Testis (tissue), 3 donors: ENCODE data around the gene CENPP. TPM values are rescaled to one million over a fixed set of nuclear protein-coding genes. Genes with fewer than 3 reads are reported as not detected.

Source experiments
- DNase-seq: peaks from one replicate; pipeline ENCODE4 v3.0.0-alpha.2; 2019
- H3K27ac ChIP-seq, 2 donors: fragments of 200-600 bp; sonication (generic); one replicate each; pipeline ENCODE4 v1.5.1; 2019
- H3K27me3 ChIP-seq: fragments of 200-600 bp; sonication (generic); one replicate; pipeline ENCODE4 v1.5.1; 2019
- H3K36me3 ChIP-seq: fragments of 200-600 bp; sonication (generic); one replicate; pipeline ENCODE4 v1.5.1; 2017; ENCODE audit warnings: low read depth; ENCODE audit errors: missing control alignments
- H3K4me1 ChIP-seq: fragments of 200-600 bp; sonication (generic); one replicate; pipeline ENCODE4 v1.5.1; 2019
- H3K4me3 ChIP-seq, 2 donors: fragments of 200-600 bp; sonication (generic); one replicate each; pipeline ENCODE4 v1.5.1; 2017 to 2019
- H3K9me3 ChIP-seq: fragments of 200-600 bp; sonication (generic); one replicate; pipeline ENCODE4 v1.5.1; 2017
- POLR2A ChIP-seq: fragments of 450-650 bp; IDR thresholded peaks from one replicate; pipeline ENCODE4 v1.6.1; 2017; ENCODE audit warnings: antibody characterized with exemption, mild to moderate bottlenecking, moderate library complexity
- WGBS, 2 donors: methylation state at CpG; one replicate each; pipeline ENCODE4 v1.1.5; 2018; 5-methylcytosine and 5-hydroxymethylcytosine counted together
- intact Hi-C: fragments of 100-400 bp; cut with DNase I; formaldehyde crosslinking; loops from one replicate; pipeline ENCODE4 v1.15.1; 2023; ENCODE audit warnings: low total_unique reads
- polyA plus RNA-seq: library from polyadenylated mRNA; stranded (reverse); fragments of 350-450 nt; fragmentation: Illumina TruSeq; extraction: RNeasy Lipid Tissue Mini Kit (QIAGEN cat#74804); gene quantifications from one replicate; pipeline ENCODE4 v1.2.3, GENCODE V29; 2014; ENCODE audit warnings: low read depth, low replicate concordance; ENCODE audit not compliant: insufficient read depth
- total RNA-seq, 2 donors: library from RNA; depleted of rRNA; stranded (reverse); fragments of >200 nt; gene quantifications; one replicate each; pipeline ENCODE4 v1.2.3, GENCODE V29; 2016
- TF ChIP-seq, protein P1 (sequence below), 3 experiments: fragments of 450-650 bp in 2 of 3; fragments of 200-600 bp in 1 of 3; sonication (generic) in 1 of 3; IDR thresholded peaks; one replicate each; pipeline ENCODE4 v1.5.1; 2016 to 2019; ENCODE audit warnings: antibody characterized with exemption in 3 of 3, mild to moderate bottlenecking in 2 of 3, moderate library complexity in 1 of 3

The CENPP gene
- total and polyA plus RNA-seq, 3 donors from 2014 or later = 8.1 to 12.1 (median 9.6) TPM

DNA sequence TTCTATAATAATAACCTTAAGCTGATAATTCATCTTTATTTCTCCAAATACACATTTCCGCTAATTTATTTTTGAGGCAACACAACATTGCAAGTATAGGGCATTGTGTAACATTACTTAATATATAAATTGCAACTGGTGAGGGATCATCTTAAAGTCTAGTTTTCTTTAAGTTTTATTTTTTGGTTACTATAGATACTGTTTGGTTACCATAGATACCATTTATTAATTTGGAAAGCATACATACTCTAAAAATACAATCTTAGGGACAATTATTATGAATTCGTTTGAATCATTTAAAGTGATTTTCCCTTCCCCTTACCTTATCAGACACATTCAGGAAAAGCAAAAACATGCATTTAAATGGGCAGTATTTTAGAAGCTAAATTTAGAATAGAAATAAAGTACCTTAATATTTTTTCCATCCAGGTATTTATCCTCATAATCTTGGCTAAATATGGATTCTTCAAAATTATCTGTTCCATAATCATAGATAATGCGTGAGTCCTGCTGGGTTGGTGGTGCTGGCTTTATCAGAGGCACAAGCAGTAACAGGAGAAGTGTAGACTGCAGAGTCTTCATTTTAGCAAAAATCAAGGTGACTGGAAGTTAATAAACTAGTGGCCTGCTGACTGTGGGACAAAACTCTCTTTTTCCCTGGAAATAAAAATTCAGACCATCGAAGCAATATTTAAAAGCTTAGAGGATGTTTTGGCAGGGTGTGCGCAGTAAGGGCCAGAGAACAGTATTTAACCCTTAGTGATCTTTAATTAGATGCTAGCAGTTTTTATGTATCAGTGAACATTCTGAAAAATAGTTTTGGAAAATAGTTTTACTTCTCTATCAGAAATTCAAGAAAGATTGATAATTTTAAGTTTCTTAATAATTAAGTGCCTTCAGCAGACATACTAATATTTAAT, 77.3 kb downstream of the CENPP start:
- H3K27ac ChIP-seq = peak overlapping the region in 1 of 2 donors; percentile 27
- peak overlapping the region; percentile 1 to 20 for H3K4me3 ChIP-seq

DNA sequence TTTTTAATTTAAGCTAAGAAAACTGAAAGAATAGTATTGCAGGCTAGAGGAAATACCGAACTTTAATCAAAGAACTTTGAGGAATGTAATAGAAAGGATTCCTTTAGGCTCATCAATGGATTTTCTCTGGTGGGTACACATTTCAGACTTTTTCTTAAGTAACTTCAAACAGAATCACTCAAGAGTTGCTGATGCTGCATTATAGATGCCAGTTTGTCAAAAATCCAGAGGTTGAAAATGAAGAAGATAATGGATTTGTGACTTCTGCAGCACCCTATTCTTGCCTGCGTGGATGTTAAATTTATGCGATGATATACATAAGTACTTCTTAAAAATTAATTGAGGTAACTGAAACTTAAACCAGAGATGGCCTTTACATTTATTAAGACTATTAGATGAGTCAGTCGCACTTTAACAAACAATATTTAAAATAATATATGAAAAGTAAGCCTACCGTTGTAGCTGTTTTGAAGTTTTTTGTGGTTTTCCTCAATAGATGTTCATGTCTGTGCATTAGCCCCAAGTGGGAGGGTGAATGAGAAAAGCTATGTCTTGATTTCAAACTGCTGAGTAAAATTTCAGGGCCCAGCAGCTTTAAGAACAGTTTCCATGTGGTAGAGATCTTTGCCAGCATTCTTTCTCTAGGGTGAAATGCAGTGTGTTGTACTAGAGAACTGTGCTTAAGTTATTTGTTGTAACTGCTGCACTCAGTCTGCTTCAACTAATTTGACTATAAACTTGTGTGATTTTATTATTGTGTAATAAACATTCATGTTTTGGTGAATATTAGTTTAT, 78.5 kb downstream of the CENPP start, which contains the start of gene OGN:
Gene OGN (minus strand): TSS at position 537 of the 795 bp plus-strand sequence. CDS start 1,171 bp downstream, outside the sequence.
- Histone ChIP-seq H3K27me3 (no peaks in the 10 kb centered on the region), H3K36me3 (no peaks in the 10 kb centered on the region), H3K4me1 (peaks cover 9% of the 10 kb centered on the region), H3K27ac (peak within 1 kb of the TSS; percentile 12 to 27), H3K9me3 (no peaks in the 10 kb centered on the region), H3K4me3 (peak within 1 kb of the TSS; percentile 18 to 20)
- WGBS, 2 donors = 55 to 66% methylated on average over 5 of the region's 5 CpGs
- TF ChIP-seq POLR2A = no peak
- TF ChIP-seq, protein P1, sequence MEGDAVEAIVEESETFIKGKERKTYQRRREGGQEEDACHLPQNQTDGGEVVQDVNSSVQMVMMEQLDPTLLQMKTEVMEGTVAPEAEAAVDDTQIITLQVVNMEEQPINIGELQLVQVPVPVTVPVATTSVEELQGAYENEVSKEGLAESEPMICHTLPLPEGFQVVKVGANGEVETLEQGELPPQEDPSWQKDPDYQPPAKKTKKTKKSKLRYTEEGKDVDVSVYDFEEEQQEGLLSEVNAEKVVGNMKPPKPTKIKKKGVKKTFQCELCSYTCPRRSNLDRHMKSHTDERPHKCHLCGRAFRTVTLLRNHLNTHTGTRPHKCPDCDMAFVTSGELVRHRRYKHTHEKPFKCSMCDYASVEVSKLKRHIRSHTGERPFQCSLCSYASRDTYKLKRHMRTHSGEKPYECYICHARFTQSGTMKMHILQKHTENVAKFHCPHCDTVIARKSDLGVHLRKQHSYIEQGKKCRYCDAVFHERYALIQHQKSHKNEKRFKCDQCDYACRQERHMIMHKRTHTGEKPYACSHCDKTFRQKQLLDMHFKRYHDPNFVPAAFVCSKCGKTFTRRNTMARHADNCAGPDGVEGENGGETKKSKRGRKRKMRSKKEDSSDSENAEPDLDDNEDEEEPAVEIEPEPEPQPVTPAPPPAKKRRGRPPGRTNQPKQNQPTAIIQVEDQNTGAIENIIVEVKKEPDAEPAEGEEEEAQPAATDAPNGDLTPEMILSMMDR (IDR thresholded peaks at IDR 0.05) = no peak
- DNase-seq = no peak
- intact Hi-C loops = no loop called here

More for the DNA sequence above, 77.3 kb downstream of the CENPP start:
- TF ChIP-seq POLR2A = no peak
- TF ChIP-seq, protein P1 (IDR thresholded peaks at IDR 0.05) = no peak
- no peaks in the 10 kb centered on the region for H3K27me3 ChIP-seq
- H3K9me3 ChIP-seq = no peaks in the 10 kb centered on the region
- intact Hi-C loops = no loop called here
- H3K36me3 ChIP-seq = no peaks in the 10 kb centered on the region
- peaks cover 9% of the 10 kb centered on the region for H3K4me1 ChIP-seq
- WGBS, 2 donors = 59 to 63% methylated on average over 5 of the region's 5 CpGs
- no peak for DNase-seq

DNA sequence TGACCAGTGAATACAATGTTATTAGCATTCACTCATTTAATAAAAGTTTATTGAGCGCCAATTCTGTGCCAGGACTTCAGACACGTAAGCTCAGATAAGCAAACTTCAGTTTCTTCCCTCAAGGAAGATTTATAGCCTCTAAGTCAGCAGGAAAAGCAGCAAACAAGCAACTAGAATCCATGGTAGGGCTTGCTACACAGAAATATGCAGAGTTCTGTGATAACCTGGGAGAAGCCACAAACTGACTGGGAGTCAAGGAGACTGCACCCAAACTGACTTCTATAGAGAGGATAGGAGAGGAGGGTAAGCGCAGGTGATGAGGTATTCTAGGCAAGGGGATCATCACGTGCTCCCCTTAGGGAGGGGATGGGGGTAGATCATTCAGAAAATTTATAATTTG, 80.1 kb downstream of the CENPP start:
- Histone ChIP-seq H3K36me3 (no peaks in the 10 kb centered on the region), H3K27ac (no peak overlapping the region), H3K9me3 (no peaks in the 10 kb centered on the region), H3K27me3 (no peaks in the 10 kb centered on the region), H3K4me3 (no peak overlapping the region), H3K4me1 (peaks cover 9% of the 10 kb centered on the region)
- TF ChIP-seq, protein P1 (IDR thresholded peaks at IDR 0.05) = no peak
- TF ChIP-seq POLR2A = no peak
- WGBS, 2 donors = 55 to 56% methylated on average over 4 of the region's 4 CpGs
- intact Hi-C loops = no loop called here
- no peak for DNase-seq

DNA sequence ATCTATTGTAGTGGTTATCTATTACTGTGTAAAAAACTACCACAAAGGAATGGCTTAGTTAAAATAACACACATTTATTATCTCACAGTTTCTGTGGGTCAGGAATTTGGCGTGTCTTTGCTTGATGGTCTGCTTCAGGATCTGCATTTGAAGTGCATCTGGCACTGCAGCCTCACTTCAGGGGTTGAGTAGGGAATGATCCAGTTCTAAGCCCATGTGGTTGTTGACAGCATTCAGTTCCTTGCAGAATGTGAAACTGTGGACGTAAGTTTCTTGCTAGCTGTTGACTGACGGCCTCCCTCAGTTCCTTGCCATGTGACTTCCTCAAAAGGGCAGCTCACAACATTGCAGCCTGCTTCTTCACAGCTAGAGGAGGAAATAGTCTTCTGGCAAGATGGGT, 80.7 kb downstream of the CENPP start:
- H3K4me1 ChIP-seq = peaks cover 9% of the 10 kb centered on the region
- WGBS, 2 donors = 34 to 39% methylated on average over 3 of the region's 3 CpGs
- TF ChIP-seq, protein P1 (IDR thresholded peaks at IDR 0.05) = no peak
- TF ChIP-seq POLR2A = no peak
- H3K36me3 ChIP-seq = no peaks in the 10 kb centered on the region
- H3K27ac ChIP-seq = peak overlapping the region in 1 of 2 donors; percentile 51
- peak; percentile 37 for DNase-seq
- no peaks in the 10 kb centered on the region for H3K27me3 ChIP-seq
- H3K9me3 ChIP-seq = no peaks in the 10 kb centered on the region
- intact Hi-C loops = no loop called here
- H3K4me3 ChIP-seq = no peak overlapping the region
